GM18868 (cell line): Measurements from ENCODE around the gene UBR4.

Experiments
- ATAC-seq: cut with Tn5 transposase; IDR thresholded peaks from one replicate; pipeline ENCODE4 v1.9.1; 2021; ENCODE audit warnings: mild to moderate bottlenecking, moderate library complexity; ENCODE audit not compliant: unreplicated experiment

UBR4 gene

GRCh38 chr1:19074361-19074901 is 135.6 kb downstream of the UBR4 start:
- ATAC-seq = no peak

GRCh38 chr1:19073311-19074186 is 136.5 kb downstream of the UBR4 start:
- ATAC-seq = no peak

- ATAC-seq = no peak
Measured at GRCh38 chr1:19072285-19072981, 137.6 kb downstream of the UBR4 start.

GRCh38 chr1:19071674-19072281 is 138.3 kb downstream of the UBR4 start:
- ATAC-seq = no peak

- no peak for ATAC-seq
Measured at GRCh38 chr1:19070891-19071621, 139.0 kb downstream of the UBR4 start.

- ATAC-seq = no peak
Measured at GRCh38 chr1:19070197-19070651, 139.8 kb downstream of the UBR4 start.

- ATAC-seq = no peak
Measured at GRCh38 chr1:19068639-19069276, 141.3 kb downstream of the UBR4 start.

GRCh38 chr1:19067912-19068638 is 142.0 kb downstream of the UBR4 start:
- ATAC-seq = no peak

- no peak for ATAC-seq
Measured at GRCh38 chr1:19067182-19067911, 142.7 kb downstream of the UBR4 start.

- ATAC-seq = no peak
Measured at GRCh38 chr1:19066874-19067181, 143.2 kb downstream of the UBR4 start.

- no peak for ATAC-seq
Measured at GRCh38 chr1:19066248-19066873, 143.7 kb downstream of the UBR4 start.

GRCh38 chr1:19065526-19066247 is 144.4 kb downstream of the UBR4 start:
- ATAC-seq = no peak

- no peak for ATAC-seq
Measured at GRCh38 chr1:19064906-19065450, 145.1 kb downstream of the UBR4 start.

GRCh38 chr1:19063122-19063521 is 146.9 kb downstream of the UBR4 start:
- ATAC-seq = no peak

GRCh38 chr1:19062258-19063029 is 147.6 kb downstream of the UBR4 start:
- no peak for ATAC-seq

GRCh38 chr1:19061798-19062197 is 148.3 kb downstream of the UBR4 start:
- ATAC-seq = no peak

- ATAC-seq = no peak
Measured at GRCh38 chr1:19061343-19061742, 148.7 kb downstream of the UBR4 start.
